ENCODE results near the gene DOHH.

GRCh38 chr19:3509566-3509989, 9.1 kb upstream of the DOHH start:
- TF ChIP-seq CTCF (IDR thresholded peaks at IDR 0.05 in 4 of 5, conservative IDR thresholded peaks at IDR 0.05 in 1 of 5) (no peak), POLR2A (IDR thresholded peaks at IDR 0.05) (no peak)

Data from gastrocnemius medialis (tissue), 4 donors.